Renal cortical epithelial cell (primary cell): Measurements from ENCODE around the gene TARDBP. TPM values are rescaled to one million over a fixed set of nuclear protein-coding genes. Genes with fewer than 3 reads are reported as not detected.
"Not testable (repeated sequence)": the region's sequence is repeated elsewhere in the genome, so short reads cannot be mapped to it uniquely, and the experiment has no call there.

Experiments
- DNase-seq: peaks from one replicate; pipeline ENCODE4 v3.0.0-alpha.2; 2011; ENCODE audit warnings: low read depth
- total RNA-seq: library from RNA; depleted of rRNA; stranded (reverse); fragments of >200 nt; gene quantifications from 2 replicates; pipeline ENCODE4 v1.2.3, GENCODE V29; 2014

Gene TARDBP
- total RNA-seq, 1 donor from 2014 or later: 187 TPM

DNA sequence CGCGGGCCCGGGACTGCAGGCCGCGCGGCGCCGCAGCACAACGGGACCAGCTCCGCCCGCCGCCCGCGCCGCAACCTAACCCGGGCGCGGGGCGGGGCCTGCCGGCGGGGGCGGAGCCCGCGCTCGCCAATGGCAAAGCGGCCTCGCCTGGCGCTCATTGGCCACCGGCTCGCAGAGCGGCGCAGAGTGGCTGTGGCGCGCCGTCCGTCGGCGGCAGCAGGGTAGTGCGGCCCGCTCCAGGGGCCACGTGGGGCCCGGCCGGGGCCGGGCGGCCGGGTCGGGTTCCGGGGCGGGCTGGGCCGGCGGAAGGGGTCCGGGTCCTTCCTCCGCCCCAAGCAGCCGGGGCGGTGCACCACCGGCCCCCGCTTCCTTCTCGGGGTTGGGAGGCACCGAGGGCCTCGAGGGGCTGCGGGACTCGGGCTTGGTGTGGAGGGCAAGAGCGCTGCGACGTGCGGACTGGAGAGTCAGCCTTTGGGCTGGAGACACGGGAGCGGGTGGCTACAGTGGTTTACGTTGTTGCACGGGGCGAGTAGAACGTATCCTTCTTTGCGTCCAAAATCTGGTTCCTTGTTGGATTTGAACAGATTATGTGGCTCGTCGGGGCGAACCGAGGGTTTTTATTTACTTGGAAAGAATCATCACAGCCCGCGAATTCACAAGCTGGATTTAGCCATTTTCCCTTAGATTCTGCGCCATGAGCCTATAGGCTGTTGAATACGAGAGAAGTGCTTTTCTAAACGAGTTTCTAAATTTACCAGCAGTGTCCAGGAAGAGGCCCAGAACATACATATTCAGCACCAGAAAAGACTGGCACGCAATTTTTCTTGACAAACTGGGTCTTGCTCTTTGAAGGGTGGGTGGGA lies 47.7 kb downstream of the TARDBP start, which contains the start of gene SRM:
TSS of gene SRM (minus strand) at position 51 of the 863 bp plus-strand sequence. CDS start 75 bp downstream, outside the sequence.
- DNase-seq: peak; percentile 68

DNA sequence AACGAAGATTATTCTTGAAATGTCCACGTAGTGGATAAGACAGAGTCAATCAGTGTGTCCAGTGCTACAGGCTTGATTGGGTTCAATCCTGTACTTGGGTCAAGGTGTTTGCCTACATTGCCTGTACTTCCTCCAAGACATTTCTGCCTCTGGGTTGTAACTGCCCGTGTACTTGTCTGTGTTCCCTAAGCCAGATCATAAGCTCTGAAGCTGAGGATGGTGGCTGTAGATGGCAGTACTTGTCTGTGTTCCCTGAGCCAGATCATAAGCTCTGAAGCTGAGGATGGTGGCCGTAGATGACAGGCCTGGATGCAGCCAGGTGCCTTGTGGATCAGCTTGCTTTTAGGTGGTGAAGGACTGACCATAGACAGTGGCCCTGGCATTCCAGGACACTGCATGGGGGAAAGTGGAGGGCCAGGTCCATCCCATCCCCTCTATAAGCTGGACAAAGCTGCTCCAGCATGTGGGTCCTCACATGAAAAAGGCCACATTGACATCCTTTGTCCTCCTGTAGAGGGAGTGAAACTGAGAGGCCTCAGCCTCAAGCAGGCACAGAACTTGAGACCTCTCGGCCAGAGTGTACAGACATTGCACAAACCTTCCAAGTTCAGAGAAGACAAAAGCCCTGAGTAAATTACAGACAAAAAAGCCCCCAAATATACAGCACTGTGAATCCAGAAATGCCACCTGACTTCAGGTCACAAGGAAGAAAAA lies 49.4 kb downstream of the TARDBP start:
- no peak for DNase-seq

DNA sequence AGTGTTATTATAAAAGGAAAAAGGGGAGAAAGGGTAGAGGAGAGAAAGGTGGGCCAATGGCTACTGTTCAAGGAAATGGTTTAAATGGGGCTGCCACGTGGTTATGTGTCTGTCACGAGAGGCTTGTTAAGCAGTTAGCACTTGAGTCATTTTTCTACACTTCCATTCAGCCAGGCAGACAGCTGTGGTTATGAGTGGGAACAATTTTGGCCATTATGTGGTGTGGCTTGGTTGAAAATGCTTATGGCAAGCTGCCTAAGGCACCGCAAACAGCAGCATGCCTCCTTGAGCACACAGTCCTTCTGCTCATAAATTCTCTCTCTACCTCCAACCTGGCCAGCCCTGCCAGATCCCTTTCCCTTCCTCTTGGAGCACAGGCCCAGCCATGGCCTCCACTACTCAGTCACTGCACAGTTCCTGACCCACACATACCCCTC lies 50.5 kb downstream of the TARDBP start:
- peak; percentile 46 for DNase-seq

DNA sequence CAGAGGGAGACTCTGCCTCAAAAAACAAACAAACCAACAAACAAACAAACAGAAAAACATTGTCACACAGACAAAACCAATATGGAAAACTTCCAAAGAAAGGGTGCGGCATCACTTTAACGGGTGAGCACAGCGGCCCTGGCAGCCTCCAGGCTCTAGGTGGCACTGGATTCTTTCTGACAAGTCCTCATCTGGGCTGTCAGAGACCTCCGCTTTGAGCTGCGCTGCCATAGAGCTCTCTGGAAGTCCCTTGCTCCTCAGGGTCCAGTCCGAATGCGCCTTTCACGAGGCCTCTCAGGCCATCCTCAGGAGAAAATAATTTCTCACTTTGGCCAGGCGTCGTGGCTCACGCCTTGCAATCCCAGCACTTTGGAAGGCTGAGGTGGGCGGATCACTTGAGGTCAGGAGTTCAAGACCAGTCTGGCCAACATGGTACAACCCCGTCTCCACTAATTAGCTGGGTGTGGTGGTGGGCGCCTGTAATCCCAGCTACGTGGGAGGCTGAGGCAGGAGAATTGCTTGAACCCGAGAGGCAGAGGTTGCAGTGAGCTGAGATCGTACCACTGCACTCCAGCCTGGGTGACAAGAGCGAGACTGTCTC lies 51.6 kb downstream of the TARDBP start:
- not testable (repeated sequence) for DNase-seq

DNA sequence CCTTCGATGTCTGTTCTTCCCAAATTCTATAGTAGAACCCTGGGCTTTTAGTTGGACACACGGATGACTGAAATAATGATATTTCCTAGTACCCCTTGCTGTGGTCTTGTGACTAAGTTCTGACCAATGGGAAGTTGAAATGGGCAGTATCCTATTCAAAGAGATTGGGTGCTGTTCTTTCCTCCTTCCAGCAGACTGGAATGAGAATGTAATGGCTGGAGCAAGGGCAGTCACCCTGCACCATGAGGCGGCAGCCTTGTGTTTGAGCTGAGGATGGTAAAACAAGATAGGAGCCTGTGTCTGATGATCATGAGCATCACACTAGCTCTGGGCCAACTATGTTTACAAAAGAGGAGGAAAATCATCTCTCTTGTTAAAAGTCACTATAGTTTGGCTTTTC lies 52.5 kb downstream of the TARDBP start:
- DNase-seq: no peak

DNA sequence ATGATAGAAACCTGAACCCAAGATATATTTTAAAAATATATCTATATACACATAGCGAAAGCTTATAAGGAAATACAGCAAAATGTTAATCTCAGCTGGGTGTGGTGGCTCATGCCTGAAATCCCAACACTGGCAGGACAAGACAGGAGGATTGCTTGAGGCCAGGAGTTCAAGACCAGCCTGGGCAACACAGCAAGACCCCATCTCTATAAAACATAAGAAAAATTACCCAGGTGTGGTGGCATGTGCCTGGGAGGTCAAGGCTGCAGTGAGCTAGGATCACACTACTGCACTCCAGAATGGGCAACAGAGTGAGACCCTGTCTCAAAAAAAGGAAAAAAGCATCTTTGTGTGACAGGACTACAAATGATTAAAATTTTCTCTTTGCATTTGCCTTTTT lies 53.3 kb downstream of the TARDBP start:
- DNase-seq: no peak

DNA sequence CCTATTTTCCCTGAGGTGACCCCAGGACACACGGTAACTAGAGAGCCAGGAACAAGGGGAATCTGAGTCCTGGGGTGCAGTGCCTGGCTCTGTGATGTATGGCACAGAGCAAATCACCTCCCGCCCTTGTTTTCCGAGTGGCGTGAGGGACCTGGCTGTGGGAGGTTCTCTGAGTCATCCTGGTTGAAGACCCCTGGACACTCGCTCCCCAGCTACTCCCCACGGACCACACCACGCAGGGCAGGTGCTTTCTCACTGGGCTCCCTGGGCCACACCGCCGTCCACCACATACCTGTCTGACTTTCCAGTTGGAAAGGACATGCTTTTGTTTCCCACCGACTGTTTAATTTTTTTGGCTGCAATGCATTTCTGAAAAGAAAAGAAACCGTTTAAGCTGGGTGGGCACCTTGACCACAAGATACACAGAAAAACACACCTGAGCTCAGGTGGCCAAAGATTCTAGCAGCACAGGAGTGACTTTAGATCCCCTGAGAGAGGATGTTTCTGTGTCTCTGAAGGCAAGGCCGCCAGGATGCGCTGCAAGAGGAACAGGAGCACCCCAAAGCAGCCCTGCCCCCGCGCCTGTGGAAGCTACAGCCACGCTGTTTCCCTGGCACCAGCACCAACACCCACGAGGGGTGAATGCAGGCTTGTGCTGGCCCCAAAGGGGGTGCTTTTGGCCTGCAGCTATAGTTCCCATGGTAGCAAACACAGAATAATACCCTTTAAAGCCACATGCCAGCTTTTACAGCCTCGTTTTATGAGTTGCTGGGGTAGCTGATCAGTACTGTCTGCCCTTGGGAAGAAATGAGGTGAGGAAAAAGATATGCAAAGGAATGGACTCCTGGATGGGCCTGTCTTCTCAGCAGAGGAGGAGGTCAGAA lies 55.5 kb downstream of the TARDBP start:
- no peak for DNase-seq

DNA sequence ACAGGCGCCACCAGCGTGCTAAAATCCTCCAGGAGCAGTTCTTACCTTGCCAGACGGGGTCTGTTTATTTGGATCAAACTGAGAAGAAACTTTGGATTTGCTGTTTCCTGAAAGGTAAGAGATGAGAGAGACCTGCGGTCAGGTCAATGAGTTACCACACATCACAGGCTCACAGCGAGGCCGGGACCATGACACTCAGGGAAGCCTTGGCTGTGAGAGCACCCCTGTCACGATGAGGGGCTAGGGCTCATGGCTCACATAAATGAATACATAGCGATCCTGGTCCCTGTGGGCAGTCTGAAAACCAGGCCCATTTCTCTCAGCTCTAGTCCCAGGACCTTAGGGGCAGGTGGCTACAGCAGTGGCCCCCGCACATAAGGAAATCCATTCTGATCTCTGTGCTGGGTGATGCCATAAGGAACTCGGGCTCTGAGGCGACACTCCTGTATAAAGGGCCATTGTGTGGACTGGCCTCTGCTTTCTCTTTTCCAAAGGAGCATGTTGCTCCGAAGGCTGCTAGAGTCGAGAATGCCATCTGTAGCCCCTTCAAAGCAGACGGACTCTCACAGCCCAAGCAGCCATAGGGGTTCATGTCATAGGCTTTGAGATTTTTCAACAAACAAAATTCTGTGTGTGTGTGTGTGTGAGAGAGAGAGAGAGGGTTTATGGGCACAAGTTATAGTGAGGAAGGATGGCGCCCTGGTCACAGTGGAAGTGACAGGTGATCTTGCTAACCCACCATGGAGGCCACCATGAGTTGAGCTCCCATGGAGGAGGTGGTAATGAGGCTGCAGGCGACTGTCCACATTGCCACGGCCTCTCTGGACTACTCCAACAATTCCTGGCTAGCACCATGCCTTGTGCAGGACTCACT lies 56.4 kb downstream of the TARDBP start:
- no peak for DNase-seq

DNA sequence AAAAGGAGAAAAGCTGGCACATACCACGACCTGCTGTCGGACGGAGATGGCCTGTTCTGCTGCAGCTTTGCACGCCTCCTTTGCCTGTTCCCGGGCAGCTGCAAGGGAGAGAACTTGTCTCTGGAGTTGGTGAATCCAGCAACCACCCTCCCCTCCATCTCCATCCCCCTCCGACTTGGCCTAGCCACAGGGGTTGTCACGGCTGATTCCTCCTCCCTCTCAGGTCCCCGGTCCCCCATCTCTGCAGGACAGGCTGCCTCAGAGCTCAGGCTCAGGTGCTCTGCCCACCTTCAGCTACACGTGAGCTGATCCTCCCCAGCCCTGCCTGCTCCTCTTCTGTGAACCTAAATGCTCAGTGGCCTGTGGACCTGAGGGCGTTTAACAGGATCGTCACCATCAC lies 58.4 kb downstream of the TARDBP start:
- DNase-seq: no peak

DNA sequence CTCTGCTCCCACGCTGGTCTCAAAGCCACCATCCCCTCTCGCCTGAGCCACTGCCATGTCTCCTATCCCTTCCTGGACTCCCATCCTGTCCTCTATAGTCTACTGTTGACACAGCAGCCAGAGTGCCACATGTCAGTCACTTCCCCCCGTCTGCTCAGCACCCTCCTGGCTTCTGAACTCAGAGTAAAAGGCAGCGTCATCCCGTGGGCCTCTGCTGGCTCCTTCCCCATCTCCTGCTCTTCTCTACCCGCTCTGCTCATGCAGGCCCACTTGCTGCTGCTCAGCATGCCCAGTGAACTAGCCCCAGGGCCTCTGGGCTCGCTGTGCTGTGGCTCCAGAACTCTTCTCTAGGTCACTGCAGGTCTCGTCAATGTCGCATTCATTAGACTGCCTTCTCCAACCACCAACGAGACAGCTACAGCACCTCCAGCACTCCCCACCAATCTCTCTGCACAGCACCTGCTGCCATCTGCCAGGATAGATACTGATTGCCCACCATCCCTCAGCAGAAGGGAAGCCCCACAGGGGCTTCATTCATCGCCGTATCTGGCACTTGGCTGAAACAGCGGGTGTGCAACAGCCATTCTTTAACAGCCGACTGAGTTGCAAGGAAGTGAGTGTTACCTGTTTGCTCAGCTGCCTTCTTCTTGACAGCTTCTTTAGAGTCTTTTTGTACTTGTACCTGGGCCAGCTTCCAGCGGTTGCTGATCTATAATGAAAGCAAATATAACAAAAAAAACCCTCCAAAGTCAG lies 59.2 kb downstream of the TARDBP start:
- DNase-seq: no peak

DNA sequence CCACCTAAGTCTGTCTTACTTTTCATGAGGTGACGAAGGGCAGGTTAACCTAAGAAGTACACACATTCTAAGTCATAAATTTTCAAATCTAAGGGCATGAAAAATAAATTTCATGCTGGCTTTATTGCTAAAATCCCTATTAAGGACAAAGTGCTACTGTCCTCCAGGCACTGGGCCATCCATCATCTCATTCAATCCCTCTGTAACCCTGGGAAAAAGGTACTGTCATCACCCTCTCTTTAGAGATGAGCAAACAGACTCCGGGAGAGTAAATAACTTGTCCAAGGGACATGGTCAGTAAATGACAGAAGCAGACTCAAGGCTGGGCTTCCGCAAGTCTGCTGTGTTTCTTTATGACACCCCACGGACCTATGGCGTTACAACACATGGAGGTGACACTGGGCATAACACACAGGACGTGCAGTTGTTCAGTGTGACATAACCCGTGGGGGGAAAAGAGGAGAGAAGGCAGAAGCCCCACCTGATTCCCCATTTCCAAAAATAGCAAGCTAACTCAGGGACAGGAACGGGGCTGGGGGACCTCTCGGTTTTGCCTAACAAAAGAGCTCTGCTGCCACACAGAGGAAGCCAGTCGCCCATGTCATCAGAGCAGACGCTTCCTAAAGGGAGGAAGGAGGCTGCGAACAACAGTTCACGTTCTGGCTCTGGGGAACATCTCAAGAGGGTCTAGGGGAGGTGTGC lies 59.9 kb downstream of the TARDBP start:
- DNase-seq: no peak

DNA sequence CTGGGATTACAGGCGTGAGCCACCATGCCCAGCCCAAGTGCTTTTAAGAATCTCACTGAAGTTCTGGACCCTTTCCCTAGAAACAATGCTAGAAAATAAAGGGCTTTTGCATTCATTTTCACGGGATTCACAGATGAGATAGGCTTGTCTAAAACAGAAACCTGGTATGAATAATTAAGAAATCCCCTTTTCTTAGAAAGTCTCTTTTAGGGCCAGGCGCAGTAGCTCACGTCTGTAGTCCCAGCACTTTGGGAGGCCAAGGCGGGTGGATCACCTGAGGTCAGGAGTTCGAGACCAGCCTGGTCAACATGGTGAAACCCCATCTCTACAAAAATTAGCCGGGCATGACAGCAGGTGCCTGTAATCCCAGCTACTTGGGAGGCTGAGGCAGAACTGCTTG lies 60.9 kb downstream of the TARDBP start:
- not testable (repeated sequence) for DNase-seq

Other genes with a start within 250 kb of the TARDBP start
- 7.8 and 8.9 TPM in 2 replicates for gene CASZ1, start 216.0 kb upstream of the TARDBP start, total RNA-seq
- gene MASP2, start 34.6 kb downstream of the TARDBP start, total RNA-seq: 0.35 TPM in 1 of 2 replicates, not detected in the other
- gene SRM, start 47.4 kb downstream of the TARDBP start, total RNA-seq: 4.5 and 26.5 TPM in 2 replicates
- gene EXOSC10, start 87.2 kb downstream of the TARDBP start, total RNA-seq: 49.5 and 65.5 TPM in 2 replicates
- gene ANGPTL7, start 176.7 kb downstream of the TARDBP start, total RNA-seq: 6.9 and 22.8 TPM in 2 replicates
- 42.4 and 105 TPM in 2 replicates for gene MTOR, start 249.9 kb downstream of the TARDBP start, total RNA-seq